ENCODE data around the gene ZNF618.

ZNF618 gene

GRCh38 chr9:114080195-114080772 is 204.2 kb downstream of the ZNF618 start:
- Histone ChIP-seq H4K20me1 (ENCODE audit: insufficient read depth, low read length, poor library complexity, severe bottlenecking) (no peaks in the 10 kb centered on the region), H3K9me2 (replicated peaks; ENCODE audit: low read depth, low read length) (no peaks in the 10 kb centered on the region), H3K4me2 (ENCODE audit: low read depth, low read length, poor library complexity, severe bottlenecking) (no peak overlapping the region), H3K79me2 (ENCODE audit: insufficient read depth, low read length) (no peaks in the 10 kb centered on the region), H3F3A (ENCODE audit: low read depth) (no peaks in the 10 kb centered on the region), H3K9ac (ENCODE audit: low read depth, low read length, poor library complexity, severe bottlenecking) (no peak overlapping the region), H3K4me3 (ENCODE audit: low read length, poor library complexity, severe bottlenecking) (no peak overlapping the region), H3K27me3 (ENCODE audit: insufficient read depth, low read length, poor library complexity, severe bottlenecking) (no peaks in the 10 kb centered on the region), H2AFZ (ENCODE audit: low read length) (no peak overlapping the region), H3K36me3 (ENCODE audit: insufficient read depth, low read length) (no peaks in the 10 kb centered on the region), H3K4me1 (ENCODE audit: insufficient read depth, low read length, poor library complexity, severe bottlenecking) (no peaks in the 10 kb centered on the region), H3K9me3 (ENCODE audit: insufficient read depth, low read depth, low read length) (no peaks in the 10 kb centered on the region)
- TF ChIP-seq, protein P1, sequence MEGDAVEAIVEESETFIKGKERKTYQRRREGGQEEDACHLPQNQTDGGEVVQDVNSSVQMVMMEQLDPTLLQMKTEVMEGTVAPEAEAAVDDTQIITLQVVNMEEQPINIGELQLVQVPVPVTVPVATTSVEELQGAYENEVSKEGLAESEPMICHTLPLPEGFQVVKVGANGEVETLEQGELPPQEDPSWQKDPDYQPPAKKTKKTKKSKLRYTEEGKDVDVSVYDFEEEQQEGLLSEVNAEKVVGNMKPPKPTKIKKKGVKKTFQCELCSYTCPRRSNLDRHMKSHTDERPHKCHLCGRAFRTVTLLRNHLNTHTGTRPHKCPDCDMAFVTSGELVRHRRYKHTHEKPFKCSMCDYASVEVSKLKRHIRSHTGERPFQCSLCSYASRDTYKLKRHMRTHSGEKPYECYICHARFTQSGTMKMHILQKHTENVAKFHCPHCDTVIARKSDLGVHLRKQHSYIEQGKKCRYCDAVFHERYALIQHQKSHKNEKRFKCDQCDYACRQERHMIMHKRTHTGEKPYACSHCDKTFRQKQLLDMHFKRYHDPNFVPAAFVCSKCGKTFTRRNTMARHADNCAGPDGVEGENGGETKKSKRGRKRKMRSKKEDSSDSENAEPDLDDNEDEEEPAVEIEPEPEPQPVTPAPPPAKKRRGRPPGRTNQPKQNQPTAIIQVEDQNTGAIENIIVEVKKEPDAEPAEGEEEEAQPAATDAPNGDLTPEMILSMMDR (conservative IDR thresholded peaks at IDR 0.05; ENCODE audit: low read length), result no peak
- TF ChIP-seq EZH2phosphoT487 (IDR thresholded peaks at IDR 0.05; ENCODE audit: borderline replicate concordance), result no peak

GRCh38 chr9:114080773-114081440 is 204.8 kb downstream of the ZNF618 start:
- no peak overlapping the region for H3K4me2 ChIP-seq (ENCODE audit: low read depth, low read length, poor library complexity, severe bottlenecking)

GRCh38 chr9:114081441-114082016 is 205.4 kb downstream of the ZNF618 start:
- H3K4me2 ChIP-seq (ENCODE audit: low read depth, low read length, poor library complexity, severe bottlenecking), result no peak overlapping the region
- H4K20me1 ChIP-seq (ENCODE audit: insufficient read depth, low read length, poor library complexity, severe bottlenecking), result no peaks in the 10 kb centered on the region
- H3K9ac ChIP-seq (ENCODE audit: low read depth, low read length, poor library complexity, severe bottlenecking), result no peak overlapping the region
- H2AFZ ChIP-seq (ENCODE audit: low read length), result no peak overlapping the region
- H3K27me3 ChIP-seq (ENCODE audit: insufficient read depth, low read length, poor library complexity, severe bottlenecking), result no peaks in the 10 kb centered on the region
- no peaks in the 10 kb centered on the region for H3K9me2 ChIP-seq (replicated peaks; ENCODE audit: low read depth, low read length)
- H3F3A ChIP-seq (ENCODE audit: low read depth), result no peaks in the 10 kb centered on the region
- no peaks in the 10 kb centered on the region for H3K36me3 ChIP-seq (ENCODE audit: insufficient read depth, low read length)
- no peaks in the 10 kb centered on the region for H3K4me1 ChIP-seq (ENCODE audit: insufficient read depth, low read length, poor library complexity, severe bottlenecking)
- no peak for TF ChIP-seq EZH2phosphoT487 (IDR thresholded peaks at IDR 0.05; ENCODE audit: borderline replicate concordance)
- TF ChIP-seq, protein P1 (conservative IDR thresholded peaks at IDR 0.05; ENCODE audit: low read length), result no peak
- no peaks in the 10 kb centered on the region for H3K9me3 ChIP-seq (ENCODE audit: insufficient read depth, low read depth, low read length)
- H3K79me2 ChIP-seq (ENCODE audit: insufficient read depth, low read length), result no peaks in the 10 kb centered on the region
- H3K4me3 ChIP-seq (ENCODE audit: low read length, poor library complexity, severe bottlenecking), result no peak overlapping the region

More at GRCh38 chr9:114080773-114081440, 204.8 kb downstream of the ZNF618 start:
- Histone ChIP-seq H3K27me3 (ENCODE audit: insufficient read depth, low read length, poor library complexity, severe bottlenecking) (no peaks in the 10 kb centered on the region), H3K9me2 (replicated peaks; ENCODE audit: low read depth, low read length) (no peaks in the 10 kb centered on the region), H3K4me1 (ENCODE audit: insufficient read depth, low read length, poor library complexity, severe bottlenecking) (no peaks in the 10 kb centered on the region), H3K9me3 (ENCODE audit: insufficient read depth, low read depth, low read length) (no peaks in the 10 kb centered on the region), H3K79me2 (ENCODE audit: insufficient read depth, low read length) (no peaks in the 10 kb centered on the region), H2AFZ (ENCODE audit: low read length) (no peak overlapping the region), H3K36me3 (ENCODE audit: insufficient read depth, low read length) (no peaks in the 10 kb centered on the region), H3K4me3 (ENCODE audit: low read length, poor library complexity, severe bottlenecking) (no peak overlapping the region), H3F3A (ENCODE audit: low read depth) (no peaks in the 10 kb centered on the region), H4K20me1 (ENCODE audit: insufficient read depth, low read length, poor library complexity, severe bottlenecking) (no peaks in the 10 kb centered on the region), H3K9ac (ENCODE audit: low read depth, low read length, poor library complexity, severe bottlenecking) (no peak overlapping the region)
- no peak for TF ChIP-seq EZH2phosphoT487 (IDR thresholded peaks at IDR 0.05; ENCODE audit: borderline replicate concordance)
- TF ChIP-seq, protein P1 (conservative IDR thresholded peaks at IDR 0.05; ENCODE audit: low read length), result no peak
